Measurements from ENCODE around the gene RARA. TPM values are rescaled to one million over a fixed set of nuclear protein-coding genes. Genes with fewer than 3 reads are reported as not detected.
"Not testable (repeated sequence)": the region's sequence is repeated elsewhere in the genome, so short reads cannot be mapped to it uniquely, and the experiment has no call there.

Gene RARA
- total and polyA plus RNA-seq, 7 experiments from 2014 or later: 6.7 to 115 (median 42.9) TPM

GRCh38 chr17:40373324-40373723, 64.3 kb downstream of the RARA start:
- DNase-seq (no peak), ATAC-seq (peak; percentile 48)
- H3K36me3 ChIP-seq (ENCODE audit: control insufficient read depth in 2 of 3, insufficient read depth in 3 of 3, low read length in 3 of 3): no peaks in the 10 kb centered on the region
- H3K27ac ChIP-seq (ENCODE audit: low read depth, low read length): no peak overlapping the region
- no peak overlapping the region for H3K4me3 Mint-ChIP-seq
- intact Hi-C loops (cut with micrococcal nuclease): no loop called here
- H3K27me3 ChIP-seq (ENCODE audit: control insufficient read depth in 2 of 2, insufficient read depth in 2 of 2, low read length in 2 of 2): no peaks in the 10 kb centered on the region
- H3K27me3 Mint-ChIP-seq: peaks cover 0 to 5% (median 4%) of the 10 kb centered on the region in 5 donors
- ChIA-PET POLR2A (interaction anchor here (1.0 kb wide), 1 partner anchor 12 kb away, joined by 3 read pairs; no protein-coding TSS in a partner anchor), CTCF (interaction anchor here (0.7 kb wide), 1 partner anchor 15 kb away, joined by 3 read pairs; no protein-coding TSS in a partner anchor)
- no peaks in the 10 kb centered on the region for H3K9me3 ChIP-seq (ENCODE audit: control insufficient read depth in 2 of 3, low read length in 3 of 3)
- no peaks in the 10 kb centered on the region for H3K4me1 ChIP-seq (ENCODE audit: control insufficient read depth in 2 of 2, insufficient read depth in 2 of 2, low read length in 2 of 2)
- peaks cover 4 to 27% (median 5%) of the 10 kb centered on the region in 7 donors for H3K4me1 Mint-ChIP-seq
- no peak overlapping the region for H3K27ac Mint-ChIP-seq
- H3K9me3 Mint-ChIP-seq: peaks cover 0 to 8% (median 0%) of the 10 kb centered on the region in 11 donors
- H3K36me3 Mint-ChIP-seq: peaks cover 0 to 6% (median 0%) of the 10 kb centered on the region in 5 donors
- H3K4me3 ChIP-seq (ENCODE audit: low read length): no peak overlapping the region

- no peaks in the 10 kb centered on the region for H3K27me3 ChIP-seq (ENCODE audit: control insufficient read depth in 2 of 2, insufficient read depth in 2 of 2, low read length in 2 of 2)
- intact Hi-C loops (cut with micrococcal nuclease): no loop called here
- Mint-ChIP-seq H3K27me3 (peaks cover 0 to 5% (median 4%) of the 10 kb centered on the region in 5 donors), H3K27ac (no peak overlapping the region), H3K4me1 (peaks cover 4 to 26% (median 5%) of the 10 kb centered on the region in 7 donors), H3K9me3 (peaks cover 0 to 8% (median 0%) of the 10 kb centered on the region in 11 donors), H3K36me3 (peaks cover 0 to 6% (median 0%) of the 10 kb centered on the region in 5 donors), H3K4me3 (no peak overlapping the region)
- H3K9me3 ChIP-seq (ENCODE audit: control insufficient read depth in 2 of 3, low read length in 3 of 3): no peaks in the 10 kb centered on the region
- H3K4me3 ChIP-seq (ENCODE audit: low read length): no peak overlapping the region
- no peak overlapping the region for H3K27ac ChIP-seq (ENCODE audit: low read depth, low read length)
- no peaks in the 10 kb centered on the region for H3K4me1 ChIP-seq (ENCODE audit: control insufficient read depth in 2 of 2, insufficient read depth in 2 of 2, low read length in 2 of 2)
- ATAC-seq (no peak), DNase-seq (no peak)
- POLR2A ChIA-PET: interaction anchor here (1.0 kb wide), 1 partner anchor 13 kb away, joined by 3 read pairs; no protein-coding TSS in a partner anchor
- H3K36me3 ChIP-seq (ENCODE audit: control insufficient read depth in 2 of 3, insufficient read depth in 3 of 3, low read length in 3 of 3): no peaks in the 10 kb centered on the region
- CTCF ChIA-PET: no interaction called here
Measured at GRCh38 chr17:40373999-40374398, 65.0 kb downstream of the RARA start.

- H3K27ac Mint-ChIP-seq: peak overlapping the region in 1 of 9 donors; percentile 11
- intact Hi-C loops (cut with micrococcal nuclease): no loop called here
- Histone ChIP-seq H3K36me3 (ENCODE audit: control insufficient read depth in 2 of 3, insufficient read depth in 3 of 3, low read length in 3 of 3) (no peaks in the 10 kb centered on the region), H3K4me3 (ENCODE audit: low read length) (no peak overlapping the region), H3K4me1 (ENCODE audit: control insufficient read depth in 2 of 2, insufficient read depth in 2 of 2, low read length in 2 of 2) (no peaks in the 10 kb centered on the region), H3K9me3 (ENCODE audit: control insufficient read depth in 2 of 3, low read length in 3 of 3) (no peaks in the 10 kb centered on the region), H3K27me3 (ENCODE audit: control insufficient read depth in 2 of 2, insufficient read depth in 2 of 2, low read length in 2 of 2) (no peaks in the 10 kb centered on the region), H3K27ac (ENCODE audit: low read depth, low read length) (no peak overlapping the region)
- peaks cover 0 to 6% (median 0%) of the 10 kb centered on the region in 5 donors for H3K36me3 Mint-ChIP-seq
- H3K27me3 Mint-ChIP-seq: peaks cover 0 to 5% (median 4%) of the 10 kb centered on the region in 5 donors
- POLR2A ChIA-PET: no interaction called here
- H3K4me3 Mint-ChIP-seq: no peak overlapping the region
- no peak for ATAC-seq
- CTCF ChIA-PET: no interaction called here
- DNase-seq: no peak
- peaks cover 4 to 24% (median 5%) of the 10 kb centered on the region in 7 donors for H3K4me1 Mint-ChIP-seq
- peaks cover 0 to 8% (median 0%) of the 10 kb centered on the region in 11 donors for H3K9me3 Mint-ChIP-seq
Measured at GRCh38 chr17:40374821-40375498, 66.0 kb downstream of the RARA start.

- POLR2A ChIA-PET: interaction anchor here (0.7 kb wide), 1 partner anchor 99 kb away, joined by 3 read pairs; no protein-coding TSS in a partner anchor
- not testable (repeated sequence) for H3K9me3 Mint-ChIP-seq
Measured at GRCh38 chr17:40375786-40376185, 66.8 kb downstream of the RARA start.

GRCh38 chr17:40376541-40376940, 67.6 kb downstream of the RARA start:
- DNase-seq: peak in 2 of 9 donors; percentile 26 to 27
- POLR2A ChIA-PET: interaction anchor here (0.7 kb wide), 1 partner anchor 98 kb away, joined by 3 read pairs; no protein-coding TSS in a partner anchor
- CTCF ChIA-PET: interaction anchor here (0.6 kb wide), 1 partner anchor 136 kb away, joined by 5 read pairs; no protein-coding TSS in a partner anchor

More at GRCh38 chr17:40375786-40376185, 66.8 kb downstream of the RARA start:
- H3K4me3 ChIP-seq (ENCODE audit: low read length); H3K36me3 ChIP-seq (ENCODE audit: control insufficient read depth in 2 of 3, insufficient read depth in 3 of 3, low read length in 3 of 3); H3K27ac Mint-ChIP-seq; H3K27me3 ChIP-seq (ENCODE audit: control insufficient read depth in 2 of 2, insufficient read depth in 2 of 2, low read length in 2 of 2); DNase-seq; H3K4me1 ChIP-seq (ENCODE audit: control insufficient read depth in 2 of 2, insufficient read depth in 2 of 2, low read length in 2 of 2); ATAC-seq; CTCF ChIA-PET; H3K36me3 Mint-ChIP-seq; H3K4me3 Mint-ChIP-seq; intact Hi-C loops (cut with micrococcal nuclease); H3K27ac ChIP-seq (ENCODE audit: low read depth, low read length); H3K9me3 ChIP-seq (ENCODE audit: control insufficient read depth in 2 of 3, low read length in 3 of 3); H3K27me3 Mint-ChIP-seq: not testable (repeated sequence)
- peaks cover 4 to 24% (median 5%) of the 10 kb centered on the region in 7 donors for H3K4me1 Mint-ChIP-seq

GRCh38 chr17:40377832-40378231, 68.9 kb downstream of the RARA start:
- peaks cover 0 to 12% (median 5%) of the 10 kb centered on the region in 7 donors for H3K4me1 Mint-ChIP-seq
- ChIA-PET CTCF (no interaction called here), POLR2A (no interaction called here)
- no peaks in the 10 kb centered on the region for H3K9me3 ChIP-seq (ENCODE audit: control insufficient read depth in 2 of 3, low read length in 3 of 3)
- H3K9me3 Mint-ChIP-seq: peaks cover 0 to 5% (median 0%) of the 10 kb centered on the region in 11 donors
- H3K4me3 ChIP-seq (ENCODE audit: low read length): no peak overlapping the region
- H3K27ac ChIP-seq (ENCODE audit: low read depth, low read length): no peak overlapping the region
- intact Hi-C loops (cut with micrococcal nuclease): no loop called here
- DNase-seq: no peak
- H3K4me1 ChIP-seq (ENCODE audit: control insufficient read depth in 2 of 2, insufficient read depth in 2 of 2, low read length in 2 of 2): no peaks in the 10 kb centered on the region
- no peak overlapping the region for H3K4me3 Mint-ChIP-seq
- no peak overlapping the region for H3K27ac Mint-ChIP-seq
- H3K36me3 Mint-ChIP-seq: peaks cover 0 to 3% (median 0%) of the 10 kb centered on the region in 5 donors
- H3K27me3 ChIP-seq (ENCODE audit: control insufficient read depth in 2 of 2, insufficient read depth in 2 of 2, low read length in 2 of 2): no peaks in the 10 kb centered on the region
- no peak for ATAC-seq
- H3K27me3 Mint-ChIP-seq: peaks cover 0 to 5% (median 4%) of the 10 kb centered on the region in 5 donors
- H3K36me3 ChIP-seq (ENCODE audit: control insufficient read depth in 2 of 3, insufficient read depth in 3 of 3, low read length in 3 of 3): no peaks in the 10 kb centered on the region

More at GRCh38 chr17:40376541-40376940, 67.6 kb downstream of the RARA start:
- ATAC-seq; H3K9me3 ChIP-seq (ENCODE audit: control insufficient read depth in 2 of 3, low read length in 3 of 3); H3K4me1 ChIP-seq (ENCODE audit: control insufficient read depth in 2 of 2, insufficient read depth in 2 of 2, low read length in 2 of 2); H3K36me3 Mint-ChIP-seq; H3K27me3 ChIP-seq (ENCODE audit: control insufficient read depth in 2 of 2, insufficient read depth in 2 of 2, low read length in 2 of 2); H3K4me3 ChIP-seq (ENCODE audit: low read length); H3K36me3 ChIP-seq (ENCODE audit: control insufficient read depth in 2 of 3, insufficient read depth in 3 of 3, low read length in 3 of 3); H3K9me3 Mint-ChIP-seq; H3K27me3 Mint-ChIP-seq; H3K27ac ChIP-seq (ENCODE audit: low read depth, low read length); intact Hi-C loops (cut with micrococcal nuclease): not testable (repeated sequence)
- Mint-ChIP-seq H3K4me1 (peaks cover 1 to 20% (median 5%) of the 10 kb centered on the region in 7 donors), H3K4me3 (peak overlapping the region in 5 of 10 donors; percentile 4 to 70 (median 20)), H3K27ac (peak overlapping the region in 1 of 9 donors; percentile 31)

All from naive thymus-derived CD4-positive, alpha-beta T cell (primary cell).